UCSD-AML1 (cell line): ENCODE results near the gene HERC2.
"Not testable (repeated sequence)": the region's sequence is repeated elsewhere in the genome, so short reads cannot be mapped to it uniquely, and the experiment has no call there.

Experiments
- DNase-seq: peaks from one replicate; lab custom pipeline; 2025; ENCODE audit not compliant: unreplicated experiment; lab: John Stamatoyannopoulos, UW

Gene HERC2

GRCh38 chr15:28322129-28322588 lies at the start of gene HERC2:
TSS of gene HERC2 (minus strand) at chr15:28322179. CDS start at chr15:28321433, 746 bp downstream.
- not testable (repeated sequence) for DNase-seq

- not testable (repeated sequence) for DNase-seq
These were observed 43.5 kb upstream of the HERC2 start for GRCh38 chr15:28365502-28365901.

GRCh38 chr15:28357984-28358383 lies 36.0 kb upstream of the HERC2 start, which contains the start of gene GOLGA6L24:
TSS of gene GOLGA6L24 (minus strand) at chr15:28358084. CDS start at chr15:28358023, 61 bp downstream.
- DNase-seq, result not testable (repeated sequence)

GRCh38 chr15:28321358-28322078 lies 461 bp downstream of the HERC2 start:
- DNase-seq, result not testable (repeated sequence)

GRCh38 chr15:28319725-28320124 lies 2.3 kb downstream of the HERC2 start:
- DNase-seq, result not testable (repeated sequence)

- DNase-seq, result not testable (repeated sequence)
These were observed 3.2 kb downstream of the HERC2 start for GRCh38 chr15:28318828-28319227.

GRCh38 chr15:28318122-28318521 lies 3.9 kb downstream of the HERC2 start:
- not testable (repeated sequence) for DNase-seq

GRCh38 chr15:28316958-28317357 lies 5.0 kb downstream of the HERC2 start:
- not testable (repeated sequence) for DNase-seq

- DNase-seq, result not testable (repeated sequence)
These were observed 11.5 kb downstream of the HERC2 start for GRCh38 chr15:28310454-28310853.

- DNase-seq, result not testable (repeated sequence)
These were observed 13.3 kb downstream of the HERC2 start for GRCh38 chr15:28308718-28309117.

GRCh38 chr15:28305700-28306099 lies 16.3 kb downstream of the HERC2 start:
- DNase-seq, result not testable (repeated sequence)

GRCh38 chr15:28297434-28297833 lies 24.5 kb downstream of the HERC2 start:
- not testable (repeated sequence) for DNase-seq

GRCh38 chr15:28296814-28297213 lies 25.2 kb downstream of the HERC2 start:
- not testable (repeated sequence) for DNase-seq

- not testable (repeated sequence) for DNase-seq
These were observed 26.9 kb downstream of the HERC2 start for GRCh38 chr15:28295009-28295563.

- not testable (repeated sequence) for DNase-seq
These were observed 27.4 kb downstream of the HERC2 start for GRCh38 chr15:28294560-28294959.

GRCh38 chr15:28289694-28290463 lies 32.1 kb downstream of the HERC2 start:
- DNase-seq, result no peak

GRCh38 chr15:28288830-28289693 lies 32.9 kb downstream of the HERC2 start:
- not testable (repeated sequence) for DNase-seq

- DNase-seq, result not testable (repeated sequence)
These were observed 35.3 kb downstream of the HERC2 start for GRCh38 chr15:28286659-28287058.

GRCh38 chr15:28286031-28286430 lies 35.9 kb downstream of the HERC2 start:
- no peak for DNase-seq

GRCh38 chr15:28281876-28282275 lies 40.1 kb downstream of the HERC2 start:
- no peak for DNase-seq
